IMR-90 (cell line): ENCODE measurements around the gene BET1. TPM values are rescaled to one million over a fixed set of nuclear protein-coding genes. Genes with fewer than 3 reads are reported as not detected.

Experiments
- ATAC-seq: fragments of 200-7000 bp; cut with Tn5 transposase; 2 replicates; pipeline ENCODE4 v1.9.1; 2020; ENCODE audit warnings: low read depth, mild to moderate bottlenecking, moderate library complexity
- BruUV-seq: library from RNA; stranded (reverse); fragments of 400-500 nt; replicated peaks from 2 replicates; lab custom pipeline; 2021; lab: Mats Ljungman, UMichigan
- CTCF ChIA-PET: fragments of 300-600 bp; formaldehyde crosslinking; extraction: SDS; loops from one replicate; lab custom pipeline; 2021; ENCODE audit warnings: antibody characterized with exemption; lab: Yijun Ruan, JAX
- POLR2A ChIA-PET: fragments of 300-600 bp; sonication (Branson Sonifier 250); formaldehyde crosslinking; loops from one replicate; lab custom pipeline; 2022; ENCODE audit warnings: antibody characterized with exemption; ENCODE audit not compliant: unreplicated experiment; lab: Charles Lee
- DNase-seq: peaks from one replicate; pipeline ENCODE4 v3.0.0; 2013
- H2AFZ ChIP-seq: replicated peaks from 2 replicates; pipeline ENCODE3; 2013; ENCODE audit warnings: low read length, mild to moderate bottlenecking; ENCODE audit not compliant: poor library complexity
- H2AK5ac ChIP-seq: 2 replicates; pipeline ENCODE4 v1.6.1; 2013; ENCODE audit warnings: low read depth, low read length, inconsistent platforms
- H2AK9ac ChIP-seq: replicated peaks from 2 replicates; pipeline ENCODE3; 2013; ENCODE audit warnings: mild to moderate bottlenecking, low read depth, low read length, moderate library complexity; ENCODE audit not compliant: poor library complexity
- H2BK120ac ChIP-seq: 2 replicates; pipeline ENCODE4 v1.6.1; 2013; ENCODE audit warnings: low read depth, low read length, inconsistent platforms
- H2BK15ac ChIP-seq: 3 replicates; pipeline ENCODE4 v1.6.1; 2013; ENCODE audit warnings: low read depth, low read length, inconsistent platforms
- H2BK20ac ChIP-seq: 2 replicates; pipeline ENCODE4 v1.6.1; 2013; ENCODE audit warnings: low read depth, mild to moderate bottlenecking, inconsistent platforms, low read length, moderate library complexity
- H2BK5ac ChIP-seq: 2 replicates; pipeline ENCODE4 v1.6.1; 2013; ENCODE audit warnings: mild to moderate bottlenecking, low read depth, low read length, inconsistent platforms; ENCODE audit not compliant: poor library complexity, severe bottlenecking
- H3K14ac ChIP-seq: replicated peaks from 2 replicates; pipeline ENCODE4 v1.6.1; 2013; ENCODE audit warnings: low read depth, low read length, inconsistent platforms
- H3K18ac ChIP-seq: 2 replicates; pipeline ENCODE4 v1.6.1; 2013; ENCODE audit warnings: low read depth, low read length, control low read depth
- H3K23ac ChIP-seq: 2 replicates; pipeline ENCODE4 v1.6.1; 2013; ENCODE audit warnings: low read depth, low read length, inconsistent platforms
- H3K27ac ChIP-seq: 2 replicates; pipeline ENCODE4 v1.5.1; 2013; ENCODE audit warnings: mild to moderate bottlenecking, control low read depth, low read length; ENCODE audit not compliant: insufficient read depth
- H3K27me3 ChIP-seq: 2 replicates; pipeline ENCODE4 v1.6.1; 2013; ENCODE audit warnings: low read length; ENCODE audit not compliant: control insufficient read depth, insufficient read depth
- H3K36me3 ChIP-seq: 2 replicates; pipeline ENCODE4 v1.6.1; 2013; ENCODE audit warnings: low read length, mixed read lengths; ENCODE audit not compliant: control insufficient read depth, insufficient read depth
- H3K4ac ChIP-seq: 2 replicates; pipeline ENCODE4 v1.6.1; 2013; ENCODE audit warnings: low read depth, low read length, inconsistent platforms
- H3K4me1 ChIP-seq: 2 replicates; pipeline ENCODE4 v1.6.1; 2013; ENCODE audit warnings: low read length, mixed read lengths; ENCODE audit not compliant: control insufficient read depth, insufficient read depth
- H3K4me2 ChIP-seq: 2 replicates; pipeline ENCODE4 v1.6.1; 2013; ENCODE audit warnings: low read depth, mild to moderate bottlenecking, control low read depth, low read length, moderate library complexity
- H3K4me3 ChIP-seq: 2 replicates; pipeline ENCODE4 v1.5.1; 2013; ENCODE audit warnings: low read depth, mild to moderate bottlenecking, control low read depth, low read length, moderate library complexity; ENCODE audit not compliant: insufficient read depth
- H3K56ac ChIP-seq: 2 replicates; pipeline ENCODE4 v1.6.1; 2013; ENCODE audit warnings: low read length, inconsistent platforms; ENCODE audit not compliant: insufficient read depth; ENCODE audit errors: extremely low read depth
- H3K79me1 ChIP-seq, 2 experiments: 2 replicates each; pipeline ENCODE4 v1.6.1; 2013; ENCODE audit warnings: low read length in 2 of 2, inconsistent platforms in 1 of 2, low read depth in 1 of 2
- H3K9ac ChIP-seq: 2 replicates; pipeline ENCODE4 v1.6.1; 2013; ENCODE audit warnings: low read depth, low read length, control low read depth
- H3K9me1 ChIP-seq: 2 replicates; pipeline ENCODE4 v1.6.1; 2013; ENCODE audit warnings: low read length, inconsistent platforms; ENCODE audit not compliant: insufficient read depth
- H3K9me3 ChIP-seq: 2 replicates; pipeline ENCODE4 v1.6.1; 2013; ENCODE audit warnings: low read length; ENCODE audit not compliant: control insufficient read depth, insufficient read depth
- H4K20me1 ChIP-seq: 2 replicates; pipeline ENCODE4 v1.6.1; 2013; ENCODE audit warnings: low read length, inconsistent platforms; ENCODE audit not compliant: insufficient read depth
- H4K5ac ChIP-seq: 2 replicates; pipeline ENCODE4 v1.6.1; 2013; ENCODE audit warnings: mild to moderate bottlenecking, low read depth, low read length, control low read depth
- H4K8ac ChIP-seq, 2 experiments: 2 replicates each; pipeline ENCODE4 v1.6.1; 2013; ENCODE audit warnings: low read depth in 2 of 2, low read length in 2 of 2, control low read depth in 1 of 2, inconsistent platforms in 1 of 2
- H4K91ac ChIP-seq: 2 replicates; pipeline ENCODE4 v1.6.1; 2013; ENCODE audit warnings: low read depth, low read length, inconsistent platforms; ENCODE audit not compliant: insufficient read depth
- BHLHE40 ChIP-seq: fragments of 150-350 bp; IDR thresholded peaks from 2 replicates; pipeline ENCODE4 v1.6.1; 2016; ENCODE audit warnings: mild to moderate bottlenecking, low read depth, low read length
- CHD1 ChIP-seq: IDR thresholded peaks from 2 replicates; pipeline ENCODE4 v1.6.1; 2012; ENCODE audit warnings: low read depth, low read length, improper control_type of control experiment
- CTCF ChIP-seq: conservative IDR thresholded peaks from 2 replicates; pipeline ENCODE4 v1.5.1; 2012; ENCODE audit warnings: mild to moderate bottlenecking, low read depth, low read length, improper control_type of control experiment
- ELK1 ChIP-seq: fragments of 150-350 bp; IDR thresholded peaks from 2 replicates; pipeline ENCODE4 v1.6.1; 2016; ENCODE audit warnings: low read depth, mild to moderate bottlenecking, low read length, moderate library complexity, borderline replicate concordance
- RAD21 ChIP-seq: IDR thresholded peaks from 2 replicates; pipeline ENCODE4 v1.6.1; 2012; ENCODE audit warnings: low read length, improper control_type of control experiment
- RCOR1 ChIP-seq: IDR thresholded peaks from 2 replicates; pipeline ENCODE4 v1.6.1; 2012; ENCODE audit warnings: mild to moderate bottlenecking, low read length, improper control_type of control experiment; ENCODE audit not compliant: insufficient replicate concordance
- RFX5 ChIP-seq: IDR thresholded peaks from 2 replicates; pipeline ENCODE4 v1.8.0; 2012; ENCODE audit warnings: low read depth, mild to moderate bottlenecking, low read length, moderate library complexity
- WGBS, 2 experiments: methylation state at CpG; one replicate each; pipeline versions ENCODE4 v1.1.5 to v1.1.7; 2013; ENCODE audit warnings: missing lambda C conversion rate in 2 of 2; ENCODE audit not compliant: insufficient read length in 1 of 2; ENCODE audit errors: extremely low coverage in 2 of 2; 5-methylcytosine and 5-hydroxymethylcytosine counted together
- dilution Hi-C: fragments of 300-500 bp; cut with HindIII; formaldehyde crosslinking; loops from one replicate; pipeline ENCODE4 v1.14.3; 2018; ENCODE audit warnings: low sequenced_read_pairs; ENCODE audit not compliant: unreplicated experiment
- in situ Hi-C: fragments of 300-500 bp; cut with MboI; formaldehyde crosslinking; loops from 3 replicates; pipeline ENCODE4 v1.14.3; 2019; ENCODE audit warnings: low sequenced_read_pairs, inconsistent platforms, mixed read lengths
- intact Hi-C: fragments of 100-400 bp; cut with micrococcal nuclease; formaldehyde crosslinking; loops from 2 replicates; pipeline ENCODE4 v1.10.0; 2022
- polyA plus RNA-seq, 3 experiments: library from polyadenylated mRNA; depleted of rRNA; stranded (reverse); fragments of >200 nt; gene quantifications; 2 replicates each; pipeline ENCODE4 v1.2.3, GENCODE V29; 2012; ENCODE audit warnings: low replicate concordance in 1 of 3
- total RNA-seq: library from RNA; depleted of rRNA; stranded (reverse); fragments of >200 nt; gene quantifications from 2 replicates; pipeline ENCODE4 v1.2.3, GENCODE V29; 2012

The BET1 gene
- total and polyA plus RNA-seq, 2 of the 4 experiments (the other 2 are of a cell fraction): 9.9 to 33.2 TPM

- H3K9me1 ChIP-seq: peaks cover 4% of the 10 kb centered on the region; the same call in 1 of the 2 replicates
- no peaks in the 10 kb centered on the region for H3K36me3 ChIP-seq
- H4K8ac ChIP-seq: no peak overlapping the region
- H4K5ac ChIP-seq: no peak overlapping the region
- H3K4me2 ChIP-seq: peak overlapping the region; percentile 14; the same call in 1 of the 2 replicates
- 0 out of 3 replicates have a peak overlapping the region, but pooled peaks have one; percentile 15 for H2BK15ac ChIP-seq
- no peak overlapping the region for H3K27ac ChIP-seq
- no peak overlapping the region for H3K4me3 ChIP-seq
- CTCF ChIA-PET: interaction anchor here (1.1 kb wide), 1 partner anchor 12 kb away, joined by 3 read pairs; no protein-coding TSS in a partner anchor
- no peaks in the 10 kb centered on the region for H3K9me3 ChIP-seq
- H2AFZ ChIP-seq: no peak overlapping the region
- no peak overlapping the region for H4K91ac ChIP-seq
- dilution Hi-C loops (no loop called here), intact Hi-C loops (no loop called here), in situ Hi-C loops (no loop called here)
- H2BK120ac ChIP-seq: no peak overlapping the region
- no peak for DNase-seq
- H2BK20ac ChIP-seq: no peak overlapping the region
- H3K18ac ChIP-seq: no peak overlapping the region
- no peak overlapping the region for H3K23ac ChIP-seq
- no peak for ATAC-seq
- TF ChIP-seq RFX5 (no peak), RCOR1 (no peak), CHD1 (no peak), CTCF (no peak), RAD21 (no peak), ELK1 (no peak), BHLHE40 (no peak)
- no peaks in the 10 kb centered on the region for H3K79me1 ChIP-seq
- no peak overlapping the region; the same call in 1 of the 2 replicates for H3K14ac ChIP-seq
- 83% methylated on average over 1 of the region's 3 CpGs; no CpG with 5 or more reads in 1 of the 2 experiments for WGBS, 2 experiments
- no peak overlapping the region for H3K56ac ChIP-seq
- no peaks in the 10 kb centered on the region for H4K20me1 ChIP-seq
- H3K4ac ChIP-seq: no peak overlapping the region
- BruUV-seq: no TSS peak
- no peak overlapping the region for H2AK5ac ChIP-seq
- no peaks in the 10 kb centered on the region for H3K27me3 ChIP-seq
- H2BK5ac ChIP-seq: peak overlapping the region; percentile 17
- H3K4me1 ChIP-seq: peaks cover 4% of the 10 kb centered on the region
- H3K9ac ChIP-seq: no peak overlapping the region
- POLR2A ChIA-PET: no interaction called here
- H2AK9ac ChIP-seq: no peak overlapping the region
Observed at GRCh38 chr7:93958651-93959050, 45.5 kb downstream of the BET1 start.
